AG04450 (cell line): Measurements from ENCODE around the gene ETV6. TPM values are rescaled to one million over a fixed set of nuclear protein-coding genes. Genes with fewer than 3 reads are reported as not detected.

Experiments
- CTCF ChIA-PET: fragments of 300-600, 350-600 bp; formaldehyde crosslinking; extraction: SDS; loops from one replicate; lab custom pipeline; 2022; ENCODE audit warnings: antibody characterized with exemption, inconsistent platforms; lab: Charles Lee
- POLR2A ChIA-PET: fragments of 350-600 bp; formaldehyde crosslinking; extraction: SDS; loops from one replicate; lab custom pipeline; 2021; ENCODE audit warnings: antibody characterized with exemption, inconsistent platforms; lab: Yijun Ruan, JAX
- DNase-seq: peaks from one replicate; pipeline ENCODE4 v3.0.0-alpha.2; 2011; ENCODE audit warnings: low read depth, low spot score
- H3K27ac ChIP-seq: one replicate; pipeline ENCODE4 v1.5.1; 2012; ENCODE audit warnings: low read depth, low read length, control low read depth
- H3K27me3 ChIP-seq: one replicate; pipeline ENCODE4 v1.6.0; 2012; ENCODE audit warnings: low read length; ENCODE audit not compliant: control insufficient read depth, insufficient read depth
- H3K4me3 ChIP-seq: 2 replicates; pipeline ENCODE4 v1.5.1; 2011; ENCODE audit warnings: mild to moderate bottlenecking, low read depth, low read length, control low read depth
- H3K9me3 ChIP-seq: 2 replicates; pipeline ENCODE4 v1.5.1; 2012; ENCODE audit warnings: low read length; ENCODE audit not compliant: control insufficient read depth, insufficient read depth
- polyA plus RNA-seq: library from polyadenylated mRNA; depleted of rRNA; stranded (reverse); fragments of >200 nt; gene quantifications from 2 replicates; pipeline ENCODE4 v1.2.3, GENCODE V29; 2011
- TF ChIP-seq, protein P1 (sequence below): IDR thresholded peaks from 2 replicates; pipeline ENCODE4 v1.5.1; 2011; ENCODE audit warnings: low read depth, low read length, control low read depth, inconsistent platforms

ETV6 gene
- polyA plus RNA-seq, 1 experiment = 7.9 TPM

DNA sequence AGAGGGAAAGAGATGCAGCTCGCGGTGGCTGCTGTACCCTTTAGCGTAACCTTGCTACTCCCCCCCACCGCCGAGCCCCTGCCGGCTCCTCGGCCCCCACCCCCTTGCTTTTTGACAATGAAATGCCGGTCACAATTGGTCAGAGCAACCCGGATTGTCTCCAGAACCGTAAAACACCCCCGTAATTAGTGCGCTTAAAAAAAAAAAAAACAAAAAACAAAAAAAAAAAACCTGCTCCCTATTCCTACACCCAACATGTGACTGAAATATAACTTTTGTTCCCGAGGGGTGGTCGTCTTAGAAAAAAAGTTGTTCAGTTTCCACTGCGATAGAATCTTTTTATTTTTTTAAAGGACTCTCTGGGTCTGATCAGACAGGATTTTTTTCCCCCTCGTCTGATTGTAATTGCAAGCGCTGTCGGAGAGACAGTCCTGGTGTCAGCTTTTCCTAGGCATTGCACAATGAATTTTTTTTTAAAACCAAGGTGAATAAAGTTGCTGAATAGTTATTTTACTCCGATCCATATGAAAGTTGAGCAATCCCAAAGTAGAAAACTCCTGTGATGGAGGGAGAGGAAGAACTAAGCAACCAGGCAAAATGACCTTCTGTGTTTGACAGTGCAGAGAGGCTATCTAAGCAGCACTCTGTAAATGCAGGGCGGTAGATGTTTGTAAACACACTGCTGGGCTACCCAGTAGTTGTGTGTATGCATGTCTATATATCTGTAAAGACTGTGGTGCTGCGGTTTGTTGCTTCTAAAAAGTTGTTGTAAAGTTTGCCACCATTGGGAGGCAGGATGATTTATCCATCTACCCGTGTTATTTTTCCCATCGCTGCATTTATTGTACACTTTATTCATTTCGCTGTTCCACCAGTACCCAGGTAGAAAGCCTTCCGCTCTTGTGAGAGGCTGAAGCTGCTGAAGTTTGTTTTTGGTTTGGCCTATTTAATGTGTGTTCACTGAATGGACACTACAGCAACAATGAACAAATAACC, 1.1 kb downstream of the ETV6 start:
- CTCF ChIA-PET = interaction anchor here (1.7 kb wide), 1 partner anchor 382 kb away, joined by 7 read pairs; no protein-coding TSS in a partner anchor
- Histone ChIP-seq H3K27me3 (no peaks in the 10 kb centered on the region), H3K27ac (peak overlapping the region; percentile 97), H3K9me3 (no peaks in the 10 kb centered on the region), H3K4me3 (peak overlapping the region; percentile 97)
- no peak for DNase-seq
- POLR2A ChIA-PET = interaction anchor here (0.7 to 1.6 kb wide), 7 partner anchors 38 to 148 kb away, joined by 3 to 7 read pairs (median 4); no protein-coding TSS in a partner anchor
- TF ChIP-seq, protein P1, sequence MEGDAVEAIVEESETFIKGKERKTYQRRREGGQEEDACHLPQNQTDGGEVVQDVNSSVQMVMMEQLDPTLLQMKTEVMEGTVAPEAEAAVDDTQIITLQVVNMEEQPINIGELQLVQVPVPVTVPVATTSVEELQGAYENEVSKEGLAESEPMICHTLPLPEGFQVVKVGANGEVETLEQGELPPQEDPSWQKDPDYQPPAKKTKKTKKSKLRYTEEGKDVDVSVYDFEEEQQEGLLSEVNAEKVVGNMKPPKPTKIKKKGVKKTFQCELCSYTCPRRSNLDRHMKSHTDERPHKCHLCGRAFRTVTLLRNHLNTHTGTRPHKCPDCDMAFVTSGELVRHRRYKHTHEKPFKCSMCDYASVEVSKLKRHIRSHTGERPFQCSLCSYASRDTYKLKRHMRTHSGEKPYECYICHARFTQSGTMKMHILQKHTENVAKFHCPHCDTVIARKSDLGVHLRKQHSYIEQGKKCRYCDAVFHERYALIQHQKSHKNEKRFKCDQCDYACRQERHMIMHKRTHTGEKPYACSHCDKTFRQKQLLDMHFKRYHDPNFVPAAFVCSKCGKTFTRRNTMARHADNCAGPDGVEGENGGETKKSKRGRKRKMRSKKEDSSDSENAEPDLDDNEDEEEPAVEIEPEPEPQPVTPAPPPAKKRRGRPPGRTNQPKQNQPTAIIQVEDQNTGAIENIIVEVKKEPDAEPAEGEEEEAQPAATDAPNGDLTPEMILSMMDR = no peak

DNA sequence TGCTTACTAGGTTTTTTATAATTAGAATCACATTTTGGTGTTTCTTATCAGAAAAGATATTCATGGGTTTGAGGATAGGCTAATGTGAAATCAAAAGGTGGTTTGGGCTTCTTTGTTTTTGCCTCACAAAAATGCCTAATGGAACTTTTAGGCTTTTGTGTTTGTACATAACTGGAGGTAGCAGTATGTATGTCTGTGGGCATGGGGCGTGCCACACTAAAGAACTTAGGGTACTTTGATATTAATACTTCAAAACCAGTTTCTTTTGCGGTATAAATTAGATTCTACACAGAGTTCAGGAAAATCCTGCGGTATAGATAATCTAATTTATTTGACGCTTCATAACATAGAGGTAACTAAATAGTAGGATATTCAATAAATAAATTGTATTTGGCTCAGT, 1.9 kb downstream of the ETV6 start:
- no peaks in the 10 kb centered on the region for H3K27me3 ChIP-seq
- H3K4me3 ChIP-seq = peak overlapping the region; percentile 97
- CTCF ChIA-PET = no interaction called here
- no peaks in the 10 kb centered on the region for H3K9me3 ChIP-seq
- POLR2A ChIA-PET = no interaction called here
- no peak for DNase-seq
- H3K27ac ChIP-seq = peak overlapping the region; percentile 43
- TF ChIP-seq, protein P1 = no peak

- no peaks in the 10 kb centered on the region for H3K9me3 ChIP-seq
- DNase-seq = no peak
- POLR2A ChIA-PET = no interaction called here
- H3K4me3 ChIP-seq = peak overlapping the region; percentile 97
- TF ChIP-seq, protein P1 = no peak
- CTCF ChIA-PET = interaction anchor here (1.3 kb wide), 1 partner anchor 70 kb away, joined by 3 read pairs; no protein-coding TSS in a partner anchor
- no peaks in the 10 kb centered on the region for H3K27me3 ChIP-seq
- peak overlapping the region; percentile 43 for H3K27ac ChIP-seq
These were observed 2.3 kb downstream of the ETV6 start for GRCh38 chr12:11651785-11652184.

DNA sequence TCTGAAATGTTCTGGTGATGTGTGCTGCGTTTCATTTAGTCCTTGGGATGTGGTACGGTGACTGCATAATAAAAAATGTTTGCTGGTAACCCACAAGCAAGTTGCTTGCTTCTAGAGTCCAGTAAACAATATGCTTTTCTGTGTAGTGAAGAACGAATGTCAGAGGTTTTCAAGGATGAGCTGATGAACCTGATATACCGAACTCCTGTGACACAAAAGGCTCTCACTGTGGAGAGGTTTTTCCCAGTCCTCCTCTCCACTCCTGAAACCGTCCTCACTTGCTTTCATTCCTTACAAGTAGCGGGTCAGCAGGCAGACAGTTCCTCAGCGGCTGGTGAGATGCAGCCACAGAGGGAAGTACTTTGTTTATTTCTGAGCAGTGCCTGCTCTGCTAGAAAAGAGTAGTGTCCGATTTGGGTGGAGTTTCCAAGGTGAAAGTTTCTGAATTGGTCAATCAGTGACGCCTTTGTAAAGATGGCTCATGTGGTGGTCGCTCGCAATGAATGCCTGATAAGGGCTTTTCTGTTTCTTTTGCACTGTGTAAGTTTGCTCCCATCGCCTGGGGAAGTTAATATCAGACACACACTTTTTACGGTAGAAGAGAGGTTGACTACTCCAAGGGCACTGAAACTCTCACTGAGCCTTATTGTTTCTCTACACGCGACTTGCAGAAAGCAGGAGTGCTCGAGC, 3.0 kb downstream of the ETV6 start:
- TF ChIP-seq, protein P1 = no peak
- CTCF ChIA-PET = interaction anchor here (1.1 to 1.3 kb wide), 3 partner anchors 35 to 380 kb away, joined by 3 to 6 read pairs (median 3); no protein-coding TSS in a partner anchor
- POLR2A ChIA-PET = interaction anchor here (0.5 to 0.6 kb wide), 2 partner anchors 11 to 114 kb away, joined by 3 read pairs; no protein-coding TSS in a partner anchor
- H3K9me3 ChIP-seq = no peaks in the 10 kb centered on the region
- H3K27me3 ChIP-seq = no peaks in the 10 kb centered on the region
- DNase-seq = no peak
- H3K27ac ChIP-seq = peak overlapping the region; percentile 68
- H3K4me3 ChIP-seq = peak overlapping the region; percentile 97
